Measurements from ENCODE around the gene CENPA.
"Not testable (repeated sequence)": the region's sequence is repeated elsewhere in the genome, so short reads cannot be mapped to it uniquely, and the experiment has no call there.

Gene CENPA

DNA sequence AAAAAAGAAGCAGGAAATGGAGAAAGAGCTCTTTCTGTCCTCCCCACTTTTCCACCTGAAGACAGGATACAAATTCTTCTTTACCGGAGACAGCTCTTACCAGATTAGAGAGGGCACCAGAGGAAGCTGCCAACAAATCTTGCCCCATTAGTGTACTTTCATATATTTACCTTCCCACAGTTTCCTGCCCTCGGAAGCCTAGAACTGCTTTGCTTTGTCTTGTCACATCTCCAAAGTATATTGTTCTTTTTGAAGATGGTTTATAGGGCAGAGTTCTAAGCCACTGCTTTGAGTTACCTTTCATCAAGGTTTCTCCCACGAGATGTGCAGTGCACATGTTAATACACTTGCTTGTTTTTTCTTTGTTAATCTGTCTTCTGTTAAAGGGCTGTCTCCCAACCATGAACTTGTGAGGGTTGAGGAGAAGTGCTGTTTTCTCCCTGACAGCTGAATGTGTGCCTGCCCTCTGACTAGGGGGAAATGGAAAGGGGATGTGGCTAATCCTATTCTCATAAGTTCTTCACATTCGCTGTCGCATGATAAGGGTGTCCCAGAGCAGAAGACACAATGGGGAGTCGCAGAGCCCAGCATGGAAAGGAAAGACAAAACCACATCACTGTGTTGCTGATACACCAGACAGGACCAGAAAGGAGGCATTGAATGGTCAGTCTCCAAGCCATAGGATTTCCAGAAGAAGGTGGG, 24.2 kb downstream of the CENPA start:
- no peak overlapping the region for H3K4me3 ChIP-seq (ENCODE audit: low read depth, low read length)
- TF ChIP-seq, protein P1, sequence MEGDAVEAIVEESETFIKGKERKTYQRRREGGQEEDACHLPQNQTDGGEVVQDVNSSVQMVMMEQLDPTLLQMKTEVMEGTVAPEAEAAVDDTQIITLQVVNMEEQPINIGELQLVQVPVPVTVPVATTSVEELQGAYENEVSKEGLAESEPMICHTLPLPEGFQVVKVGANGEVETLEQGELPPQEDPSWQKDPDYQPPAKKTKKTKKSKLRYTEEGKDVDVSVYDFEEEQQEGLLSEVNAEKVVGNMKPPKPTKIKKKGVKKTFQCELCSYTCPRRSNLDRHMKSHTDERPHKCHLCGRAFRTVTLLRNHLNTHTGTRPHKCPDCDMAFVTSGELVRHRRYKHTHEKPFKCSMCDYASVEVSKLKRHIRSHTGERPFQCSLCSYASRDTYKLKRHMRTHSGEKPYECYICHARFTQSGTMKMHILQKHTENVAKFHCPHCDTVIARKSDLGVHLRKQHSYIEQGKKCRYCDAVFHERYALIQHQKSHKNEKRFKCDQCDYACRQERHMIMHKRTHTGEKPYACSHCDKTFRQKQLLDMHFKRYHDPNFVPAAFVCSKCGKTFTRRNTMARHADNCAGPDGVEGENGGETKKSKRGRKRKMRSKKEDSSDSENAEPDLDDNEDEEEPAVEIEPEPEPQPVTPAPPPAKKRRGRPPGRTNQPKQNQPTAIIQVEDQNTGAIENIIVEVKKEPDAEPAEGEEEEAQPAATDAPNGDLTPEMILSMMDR (IDR thresholded peaks at IDR 0.05; ENCODE audit: borderline replicate concordance, insufficient read depth, low read depth, low read length) = no peak

DNA sequence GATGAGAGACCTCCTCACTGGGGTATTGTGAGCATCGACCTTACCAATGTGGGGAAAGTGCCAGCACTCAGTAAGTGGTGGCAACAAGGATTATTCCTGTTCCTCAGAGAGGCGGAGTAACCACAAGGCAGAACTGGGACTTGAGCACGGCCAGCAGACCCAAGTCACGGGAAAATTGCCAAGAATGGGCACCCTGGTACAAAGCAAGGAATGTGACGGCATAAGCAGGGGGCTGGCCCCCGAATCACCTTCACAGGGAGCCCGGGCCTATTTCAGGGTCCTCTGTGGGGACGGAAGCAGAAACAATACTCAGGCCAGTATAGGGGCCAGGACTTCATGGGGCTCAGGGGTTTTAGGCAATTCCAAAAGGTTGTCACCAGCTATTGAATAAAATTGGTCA, 25.4 kb downstream of the CENPA start:
- H3K4me3 ChIP-seq (ENCODE audit: low read depth, low read length) = no peak overlapping the region
- TF ChIP-seq, protein P1 (IDR thresholded peaks at IDR 0.05; ENCODE audit: borderline replicate concordance, insufficient read depth, low read depth, low read length) = no peak

DNA sequence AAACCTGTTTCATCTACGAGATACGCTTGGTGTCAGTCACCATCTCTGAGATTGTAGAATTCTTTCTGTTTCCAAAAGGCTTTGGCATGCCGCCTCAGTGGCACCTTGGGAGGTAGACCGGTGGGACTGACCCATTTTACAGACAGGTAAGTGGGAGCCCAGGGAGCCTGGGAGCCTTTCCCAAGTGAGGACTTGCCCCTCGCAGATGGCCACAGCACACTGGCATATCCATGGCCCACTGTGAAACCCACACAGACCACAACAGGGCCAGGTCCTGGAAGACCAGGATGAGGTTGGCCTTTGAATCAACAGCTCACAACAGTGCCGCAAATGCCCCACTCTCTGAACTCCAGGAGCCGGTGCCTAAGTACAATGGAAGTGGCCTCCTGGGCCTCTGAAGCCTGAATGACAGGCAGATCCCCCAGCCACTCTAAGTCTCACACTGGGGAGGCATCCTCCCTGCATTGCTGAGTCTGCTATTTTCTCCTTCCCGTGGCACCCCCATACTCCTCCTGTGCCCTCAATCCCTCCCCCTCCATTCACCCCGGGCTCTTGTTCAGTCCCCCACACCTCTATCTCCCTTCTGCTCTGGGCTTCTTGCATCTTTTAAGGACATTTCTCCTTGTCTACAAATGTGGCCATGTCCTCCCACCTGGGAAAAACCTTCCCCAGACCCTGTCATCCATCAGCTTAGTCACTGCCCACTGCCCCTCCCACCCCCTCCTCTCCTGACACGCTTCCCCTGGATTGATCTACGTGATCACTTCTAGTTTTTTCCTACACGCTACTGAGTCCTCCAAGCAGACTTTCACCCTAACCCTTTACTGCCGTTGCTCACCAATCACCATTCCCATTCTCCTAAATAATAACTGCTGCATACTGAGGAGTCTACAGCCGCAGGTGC, 26.2 kb downstream of the CENPA start:
- H3K4me3 ChIP-seq (ENCODE audit: low read depth, low read length) = no peak overlapping the region
- TF ChIP-seq, protein P1 (IDR thresholded peaks at IDR 0.05; ENCODE audit: borderline replicate concordance, insufficient read depth, low read depth, low read length) = no peak

DNA sequence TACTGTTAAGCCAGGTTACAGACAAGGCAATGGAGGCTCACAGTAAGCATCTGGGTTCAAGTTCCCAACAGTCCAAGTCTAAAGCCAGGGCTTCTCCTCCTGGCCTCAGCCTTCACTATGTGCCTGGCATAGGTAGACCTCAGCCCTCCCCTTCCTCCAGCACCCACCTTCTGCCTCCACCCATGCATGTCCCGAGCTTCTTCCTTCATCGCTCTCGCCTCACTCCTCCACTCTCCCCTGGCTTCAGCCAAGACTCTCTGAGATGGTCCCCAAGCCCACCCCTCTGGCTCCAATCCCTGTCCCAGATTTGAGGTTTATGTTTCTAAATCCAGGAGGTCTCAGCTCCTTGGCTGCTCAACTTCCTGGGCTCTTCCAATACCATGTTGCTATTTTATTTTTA, 26.9 kb downstream of the CENPA start:
- TF ChIP-seq, protein P1 (IDR thresholded peaks at IDR 0.05; ENCODE audit: borderline replicate concordance, insufficient read depth, low read depth, low read length) = no peak

DNA sequence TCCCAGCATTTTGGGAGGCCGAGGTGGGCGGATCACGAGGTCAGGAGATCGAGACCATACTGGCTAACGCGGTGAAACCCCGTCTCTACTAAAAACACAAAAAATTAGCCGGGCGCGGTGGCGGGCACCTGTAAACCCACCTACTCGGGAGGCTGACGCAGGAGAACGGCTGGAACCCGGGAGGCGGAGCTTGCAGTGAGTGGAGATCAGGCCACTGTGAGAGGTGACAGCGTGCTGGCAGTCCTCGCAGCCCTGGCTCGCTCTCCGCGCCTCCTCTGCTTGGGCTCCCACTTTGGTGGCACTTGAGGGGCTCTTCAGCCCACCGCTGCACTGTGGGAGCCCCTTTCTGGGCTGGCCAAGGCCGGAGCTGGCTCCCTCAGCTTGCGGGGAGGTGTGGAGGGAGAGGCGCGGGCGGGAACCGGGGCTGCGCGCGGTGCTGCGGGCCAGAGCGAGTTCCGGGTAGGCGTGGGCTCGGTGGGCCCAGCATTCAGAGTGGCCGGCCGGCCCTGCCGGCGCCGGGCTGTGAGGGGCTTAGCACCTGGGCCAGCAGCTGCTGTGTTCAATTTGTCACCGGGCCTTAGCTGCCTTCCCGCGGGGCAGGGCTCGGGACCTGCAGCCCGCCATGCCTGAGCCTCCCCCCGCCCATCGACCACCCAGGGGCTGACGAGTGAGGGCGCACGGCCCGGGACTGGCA, 28.4 kb downstream of the CENPA start:
- H3K4me3 ChIP-seq (ENCODE audit: low read depth, low read length) = not testable (repeated sequence)

More for the DNA sequence above, 26.9 kb downstream of the CENPA start:
- no peak overlapping the region for H3K4me3 ChIP-seq (ENCODE audit: low read depth, low read length)

DNA sequence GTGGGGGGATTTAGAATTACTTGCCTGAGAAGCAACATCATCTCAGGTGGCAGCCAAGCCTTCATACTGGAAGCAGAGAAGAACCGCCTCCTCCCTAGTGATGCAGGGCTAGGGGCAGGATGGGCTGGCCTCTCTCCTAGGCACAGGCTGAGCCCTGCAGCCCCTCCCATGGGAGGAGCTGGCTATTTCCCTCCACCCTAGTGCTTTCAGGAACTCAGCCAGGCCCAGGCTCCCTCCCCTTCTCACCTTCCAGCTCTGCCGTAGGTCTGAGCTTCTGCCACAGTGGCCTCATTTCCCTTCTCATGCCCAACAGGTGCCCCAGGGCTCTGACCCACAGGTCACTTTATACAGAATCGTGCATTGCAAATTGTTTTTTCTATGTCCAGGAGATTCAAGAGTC, 31.0 kb downstream of the CENPA start:
- no peak overlapping the region for H3K4me3 ChIP-seq (ENCODE audit: low read depth, low read length)
- TF ChIP-seq, protein P1 (IDR thresholded peaks at IDR 0.05; ENCODE audit: borderline replicate concordance, insufficient read depth, low read depth, low read length) = no peak

DNA sequence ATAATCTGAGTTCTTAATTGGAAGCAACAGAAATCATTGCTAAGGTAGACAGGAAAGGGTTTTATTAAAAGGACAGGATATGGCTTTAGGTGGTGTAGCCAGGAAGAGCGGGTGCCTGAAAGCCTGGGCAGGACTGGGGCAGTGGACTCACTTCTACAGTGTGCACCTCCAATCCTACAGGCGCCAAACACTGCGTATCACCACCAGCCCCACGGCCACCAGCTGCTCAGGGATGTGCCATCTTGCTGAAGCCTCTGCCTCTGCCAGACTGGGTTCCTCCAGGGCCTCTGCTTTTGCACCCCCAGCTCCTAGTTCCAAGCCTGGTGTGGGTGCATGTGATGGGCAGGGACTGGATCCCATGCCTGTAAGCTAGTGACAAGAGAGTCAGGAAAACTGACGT, 32.4 kb downstream of the CENPA start:
- TF ChIP-seq, protein P1 (IDR thresholded peaks at IDR 0.05; ENCODE audit: borderline replicate concordance, insufficient read depth, low read depth, low read length) = no peak
- no peak overlapping the region for H3K4me3 ChIP-seq (ENCODE audit: low read depth, low read length)

Data from GM12875 (cell line).